Activated CD4-positive, alpha-beta T cell treated with anti-CD3 and anti-CD28 coated beads, Interleukin-10, Interleukin-2, amounts not matched to agents 100 ng/mL and 50 ng/mL, durations not matched to agents 16 hours and 8 hours (primary cell): ENCODE data around the gene PITPNC1.
"Not testable (repeated sequence)": the region's sequence is repeated elsewhere in the genome, so short reads cannot be mapped to it uniquely, and the experiment has no call there.

Experiments used
- DNase-seq: peaks from one replicate; pipeline ENCODE4 v3.0.0-alpha.2; 2020

Gene PITPNC1

GRCh38 chr17:67594115-67594880, 217.2 kb downstream of the PITPNC1 start:
- no peak for DNase-seq

- DNase-seq, result no peak
Measured at GRCh38 chr17:67600408-67600807, 223.3 kb downstream of the PITPNC1 start.

- no peak for DNase-seq
Measured at GRCh38 chr17:67601897-67602296, 224.8 kb downstream of the PITPNC1 start.

- no peak for DNase-seq
Measured at GRCh38 chr17:67602444-67602843, 225.4 kb downstream of the PITPNC1 start.

- peak; percentile 48 for DNase-seq
Measured at GRCh38 chr17:67602974-67603373, 225.9 kb downstream of the PITPNC1 start.

- no peak for DNase-seq
Measured at GRCh38 chr17:67605256-67605912, 228.3 kb downstream of the PITPNC1 start.

GRCh38 chr17:67606471-67606870, 229.4 kb downstream of the PITPNC1 start:
- DNase-seq, result no peak

GRCh38 chr17:67606896-67607604, 230.0 kb downstream of the PITPNC1 start:
- DNase-seq, result no peak

GRCh38 chr17:67610061-67610460, 233.0 kb downstream of the PITPNC1 start:
- no peak for DNase-seq

- no peak for DNase-seq
Measured at GRCh38 chr17:67613961-67614360, 236.9 kb downstream of the PITPNC1 start.

- no peak for DNase-seq
Measured at GRCh38 chr17:67615011-67615561, 238.0 kb downstream of the PITPNC1 start.

GRCh38 chr17:67615736-67616135, 238.7 kb downstream of the PITPNC1 start:
- no peak for DNase-seq

GRCh38 chr17:67617304-67617899, 240.3 kb downstream of the PITPNC1 start:
- no peak for DNase-seq

GRCh38 chr17:67619555-67619954, 242.5 kb downstream of the PITPNC1 start:
- DNase-seq, result no peak

GRCh38 chr17:67620088-67620487, 243.0 kb downstream of the PITPNC1 start:
- DNase-seq, result no peak

- DNase-seq, result no peak
Measured at GRCh38 chr17:67620636-67621035, 243.6 kb downstream of the PITPNC1 start.

- DNase-seq, result no peak
Measured at GRCh38 chr17:67623767-67624166, 246.7 kb downstream of the PITPNC1 start.

GRCh38 chr17:67624886-67625656, 248.0 kb downstream of the PITPNC1 start:
- no peak for DNase-seq

GRCh38 chr17:67625971-67626370, 248.9 kb downstream of the PITPNC1 start:
- DNase-seq, result no peak

- DNase-seq, result no peak
Measured at GRCh38 chr17:67628580-67629013, 251.5 kb downstream of the PITPNC1 start.

GRCh38 chr17:67629971-67630320, 252.9 kb downstream of the PITPNC1 start:
- DNase-seq, result peak; percentile 12

- DNase-seq, result not testable (repeated sequence)
Measured at GRCh38 chr17:67630836-67631235, 253.8 kb downstream of the PITPNC1 start.
